ENCODE results near the gene ROBO1.

Gene ROBO1

GRCh38 chr3:78804251-78805037 lies 963.4 kb downstream of the ROBO1 start:
- CTCF ChIA-PET = no interaction called here
- POLR2A ChIA-PET (ENCODE audit: low non-redundant PET) = no interaction called here
- DNase-seq (ENCODE audit: low spot score) = no peak

GRCh38 chr3:78802562-78802930 lies 965.3 kb downstream of the ROBO1 start:
- TF ChIP-seq, protein P1, sequence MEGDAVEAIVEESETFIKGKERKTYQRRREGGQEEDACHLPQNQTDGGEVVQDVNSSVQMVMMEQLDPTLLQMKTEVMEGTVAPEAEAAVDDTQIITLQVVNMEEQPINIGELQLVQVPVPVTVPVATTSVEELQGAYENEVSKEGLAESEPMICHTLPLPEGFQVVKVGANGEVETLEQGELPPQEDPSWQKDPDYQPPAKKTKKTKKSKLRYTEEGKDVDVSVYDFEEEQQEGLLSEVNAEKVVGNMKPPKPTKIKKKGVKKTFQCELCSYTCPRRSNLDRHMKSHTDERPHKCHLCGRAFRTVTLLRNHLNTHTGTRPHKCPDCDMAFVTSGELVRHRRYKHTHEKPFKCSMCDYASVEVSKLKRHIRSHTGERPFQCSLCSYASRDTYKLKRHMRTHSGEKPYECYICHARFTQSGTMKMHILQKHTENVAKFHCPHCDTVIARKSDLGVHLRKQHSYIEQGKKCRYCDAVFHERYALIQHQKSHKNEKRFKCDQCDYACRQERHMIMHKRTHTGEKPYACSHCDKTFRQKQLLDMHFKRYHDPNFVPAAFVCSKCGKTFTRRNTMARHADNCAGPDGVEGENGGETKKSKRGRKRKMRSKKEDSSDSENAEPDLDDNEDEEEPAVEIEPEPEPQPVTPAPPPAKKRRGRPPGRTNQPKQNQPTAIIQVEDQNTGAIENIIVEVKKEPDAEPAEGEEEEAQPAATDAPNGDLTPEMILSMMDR (conservative IDR thresholded peaks at IDR 0.05; ENCODE audit: low read depth) = no peak
- POLR2A ChIA-PET (ENCODE audit: low non-redundant PET) = no interaction called here
- no peak for DNase-seq (ENCODE audit: low spot score)
- CTCF ChIA-PET = no interaction called here
- H3K27ac ChIP-seq = no peak overlapping the region

More at GRCh38 chr3:78804251-78805037, 963.4 kb downstream of the ROBO1 start:
- TF ChIP-seq, protein P1 (conservative IDR thresholded peaks at IDR 0.05; ENCODE audit: low read depth) = no peak
- H3K27ac ChIP-seq = no peak overlapping the region

DNA sequence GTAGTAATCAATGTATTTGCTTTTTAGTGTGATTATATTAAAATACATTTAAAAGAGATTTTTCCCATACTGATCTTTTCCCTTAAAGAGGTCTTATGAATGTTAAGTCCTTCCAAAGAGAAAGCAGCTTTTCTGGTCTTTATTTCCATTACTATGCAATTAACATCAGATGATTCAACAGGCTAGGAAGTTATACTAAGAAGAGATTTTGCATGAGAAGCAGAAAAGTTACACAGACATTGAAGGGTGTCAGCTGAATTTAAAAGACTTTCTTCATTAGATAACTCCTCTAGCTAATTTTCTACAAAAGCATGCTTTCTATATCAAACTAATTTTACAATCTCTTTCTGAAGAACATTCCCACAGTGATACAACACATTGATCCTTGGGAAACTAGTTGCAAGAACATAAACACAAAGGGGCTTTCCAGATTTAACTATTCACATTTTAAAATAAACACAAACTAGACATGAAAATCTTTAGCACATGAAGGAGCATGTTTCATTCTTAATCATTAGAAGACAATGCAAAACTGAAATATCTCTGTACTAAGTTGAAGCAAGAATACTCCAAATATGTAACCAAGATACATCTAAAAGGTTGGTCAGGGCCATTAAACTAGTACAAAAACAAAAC lies 965.8 kb downstream of the ROBO1 start:
- no peak overlapping the region for H3K27ac ChIP-seq
- POLR2A ChIA-PET (ENCODE audit: low non-redundant PET) = no interaction called here
- CTCF ChIA-PET = no interaction called here
- no peak for DNase-seq (ENCODE audit: low spot score)
- TF ChIP-seq, protein P1 (conservative IDR thresholded peaks at IDR 0.05; ENCODE audit: low read depth) = no peak

- no peak for DNase-seq (ENCODE audit: low spot score)
- TF ChIP-seq, protein P1 (conservative IDR thresholded peaks at IDR 0.05; ENCODE audit: low read depth) = no peak
- POLR2A ChIA-PET (ENCODE audit: low non-redundant PET) = no interaction called here
- CTCF ChIA-PET = no interaction called here
- no peak overlapping the region for H3K27ac ChIP-seq
These were observed 968.1 kb downstream of the ROBO1 start for GRCh38 chr3:78799681-78800080.

DNA sequence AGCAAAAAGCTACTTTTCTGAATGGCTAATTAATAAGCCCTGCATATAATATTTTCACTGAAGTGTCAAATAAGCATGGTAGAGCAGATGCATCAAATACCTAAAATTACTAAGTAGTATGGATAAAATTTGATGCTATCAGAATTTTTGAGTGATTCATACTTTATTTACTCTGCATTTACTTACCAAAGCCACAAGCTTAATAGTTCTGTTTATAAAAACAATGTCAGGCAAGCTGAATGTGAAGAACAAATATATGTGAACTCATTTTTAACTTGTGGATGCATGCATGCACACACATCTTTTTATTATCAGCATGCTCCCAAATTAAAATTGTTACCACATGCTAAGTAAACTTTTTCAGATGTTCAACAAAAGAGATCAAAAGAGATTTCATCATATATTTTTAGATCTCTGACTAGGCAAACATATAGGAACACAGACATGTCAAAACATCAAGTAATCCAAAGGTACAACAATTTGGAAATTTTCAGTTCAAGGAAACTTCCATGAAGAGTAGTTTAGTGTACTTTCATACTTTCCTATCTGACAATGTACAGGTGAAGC lies 969.4 kb downstream of the ROBO1 start:
- ChIA-PET POLR2A (ENCODE audit: low non-redundant PET) (no interaction called here), CTCF (no interaction called here)
- TF ChIP-seq, protein P1 (conservative IDR thresholded peaks at IDR 0.05; ENCODE audit: low read depth) = no peak
- no peak overlapping the region for H3K27ac ChIP-seq
- DNase-seq (ENCODE audit: low spot score) = no peak

DNA sequence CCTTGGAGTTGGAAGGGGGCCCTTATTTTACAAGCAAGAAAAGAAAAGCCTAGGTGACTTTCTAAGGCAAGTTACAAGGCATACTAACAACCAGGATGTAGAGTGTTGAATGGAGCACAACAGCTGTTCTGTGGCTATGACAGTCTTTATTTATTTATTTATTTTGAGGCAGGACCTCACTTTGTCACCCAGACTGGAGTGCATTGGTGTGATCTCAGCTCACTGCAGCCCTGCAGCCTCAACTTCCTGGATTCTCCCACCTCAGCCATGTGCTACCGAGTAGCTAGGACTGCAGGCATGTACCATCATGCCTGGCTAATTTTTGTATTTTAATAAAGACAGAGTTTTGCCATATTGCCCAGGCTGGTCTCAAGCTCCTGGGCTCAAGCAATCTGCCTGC lies 973.4 kb downstream of the ROBO1 start:
- no peak overlapping the region for H3K27ac ChIP-seq
- ChIA-PET CTCF (interaction anchor here (0.5 kb wide), 1 partner anchor 60 kb away, joined by 4 read pairs; no protein-coding TSS in a partner anchor), POLR2A (ENCODE audit: low non-redundant PET) (no interaction called here)
- TF ChIP-seq, protein P1 (conservative IDR thresholded peaks at IDR 0.05; ENCODE audit: low read depth) = no peak
- DNase-seq (ENCODE audit: low spot score) = no peak

All from RWPE1 (cell line).